GM21717 (cell line): ENCODE data around the gene DBR1.

Experiments used
- ATAC-seq: cut with Tn5 transposase; IDR thresholded peaks from one replicate; pipeline ENCODE4 v1.9.1; 2021; ENCODE audit warnings: mild to moderate bottlenecking, moderate library complexity; ENCODE audit not compliant: unreplicated experiment

Gene DBR1

DNA sequence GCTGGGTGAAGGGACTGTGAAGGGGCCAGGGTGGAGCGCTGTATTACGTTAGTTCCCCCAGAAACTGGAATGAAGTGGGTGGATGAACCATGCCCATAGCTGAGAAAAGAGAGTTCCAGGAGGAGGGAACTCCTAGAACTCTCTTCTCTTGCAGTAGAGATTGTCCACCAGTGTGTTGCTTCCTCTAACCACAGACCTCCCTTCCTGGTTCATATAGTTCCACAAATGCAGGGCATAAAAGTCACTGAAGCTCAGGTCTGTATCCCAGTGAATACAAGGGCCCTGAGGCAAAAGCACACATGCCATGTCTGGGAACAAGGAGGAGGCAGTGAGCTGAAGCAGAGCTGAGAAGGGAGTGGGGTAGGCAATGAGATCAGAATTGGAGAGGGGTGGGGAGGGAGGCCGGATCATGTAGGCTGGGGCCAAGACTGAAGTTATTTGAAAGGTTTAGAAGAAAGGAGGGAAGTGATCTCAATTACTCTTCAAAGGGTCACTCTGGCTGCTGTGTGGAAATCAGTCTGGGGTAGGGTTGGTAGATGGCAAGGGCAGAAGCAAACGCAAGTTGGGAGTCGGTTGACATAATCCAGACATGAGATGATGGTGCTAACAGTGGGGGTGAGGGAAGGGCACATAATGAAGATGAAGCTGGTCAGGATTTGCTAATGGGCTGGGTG is 49.0 kb downstream of the DBR1 start:
- no peak for ATAC-seq

DNA sequence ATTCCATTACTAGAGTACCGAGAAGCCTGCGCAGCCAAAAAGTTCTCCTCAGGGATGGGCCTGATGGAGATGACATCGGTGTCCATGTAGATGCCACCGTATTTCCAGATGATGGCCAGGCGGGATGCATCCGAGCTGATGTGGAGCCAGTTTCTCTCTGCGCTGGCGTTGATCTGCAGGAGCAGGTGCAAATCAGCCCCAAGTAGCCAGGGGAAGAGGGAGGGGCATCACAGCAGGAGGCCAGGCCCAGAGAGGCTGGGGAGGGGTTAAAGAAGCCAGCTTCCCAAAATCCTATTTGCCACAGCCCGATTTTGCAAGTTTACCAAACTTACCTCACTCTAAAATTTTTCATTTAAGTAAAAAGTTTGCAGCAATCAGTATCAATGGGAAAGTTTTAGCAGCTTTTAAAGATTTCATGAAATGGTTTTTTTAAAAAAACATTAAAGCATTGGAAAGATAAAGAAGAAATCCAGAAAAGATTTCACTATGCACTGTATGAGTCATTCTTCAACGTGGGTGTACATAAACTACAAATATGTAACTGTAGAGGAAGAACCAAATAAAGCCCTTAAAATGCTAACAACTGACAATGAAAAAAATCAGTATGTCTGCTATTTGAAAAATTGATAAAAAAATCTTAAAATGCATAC is 49.9 kb downstream of the DBR1 start:
- ATAC-seq: no peak

DNA sequence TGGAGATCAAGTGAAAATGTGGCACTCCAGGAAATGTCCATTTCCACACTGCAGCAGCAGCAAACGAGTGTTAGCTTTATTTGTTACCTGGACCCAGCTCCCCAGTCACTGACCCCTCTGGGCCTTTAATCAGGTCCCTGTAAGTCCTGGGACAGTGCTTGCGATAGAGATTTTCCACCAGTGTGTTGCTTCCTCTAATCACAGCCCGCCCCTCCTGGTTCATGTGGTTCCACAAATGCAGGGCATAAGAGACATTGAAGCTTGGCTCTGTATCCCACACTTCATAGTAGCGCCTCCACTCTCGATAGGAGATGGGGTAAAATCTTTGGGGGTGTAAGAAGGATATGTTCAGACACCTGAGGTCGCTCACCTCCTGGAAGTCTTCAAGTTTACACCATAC is 50.5 kb downstream of the DBR1 start:
- no peak for ATAC-seq

DNA sequence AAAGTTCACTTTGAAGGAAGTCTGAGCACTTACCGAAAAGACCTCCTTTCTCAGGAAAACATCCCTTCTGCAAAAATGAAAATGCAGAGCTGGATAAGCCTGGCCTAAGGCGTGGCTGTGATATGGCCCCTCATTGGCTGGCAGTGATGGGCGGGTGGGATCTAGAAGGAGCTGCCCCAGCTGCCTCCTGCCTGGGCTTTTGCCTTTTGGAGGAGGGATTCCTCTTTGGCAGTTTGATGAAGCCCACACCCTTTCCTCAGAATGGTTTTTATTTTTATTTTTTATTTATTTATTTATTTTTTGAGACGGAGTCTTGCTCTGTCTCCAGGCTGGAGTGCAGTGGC is 55.3 kb downstream of the DBR1 start:
- no peak for ATAC-seq

DNA sequence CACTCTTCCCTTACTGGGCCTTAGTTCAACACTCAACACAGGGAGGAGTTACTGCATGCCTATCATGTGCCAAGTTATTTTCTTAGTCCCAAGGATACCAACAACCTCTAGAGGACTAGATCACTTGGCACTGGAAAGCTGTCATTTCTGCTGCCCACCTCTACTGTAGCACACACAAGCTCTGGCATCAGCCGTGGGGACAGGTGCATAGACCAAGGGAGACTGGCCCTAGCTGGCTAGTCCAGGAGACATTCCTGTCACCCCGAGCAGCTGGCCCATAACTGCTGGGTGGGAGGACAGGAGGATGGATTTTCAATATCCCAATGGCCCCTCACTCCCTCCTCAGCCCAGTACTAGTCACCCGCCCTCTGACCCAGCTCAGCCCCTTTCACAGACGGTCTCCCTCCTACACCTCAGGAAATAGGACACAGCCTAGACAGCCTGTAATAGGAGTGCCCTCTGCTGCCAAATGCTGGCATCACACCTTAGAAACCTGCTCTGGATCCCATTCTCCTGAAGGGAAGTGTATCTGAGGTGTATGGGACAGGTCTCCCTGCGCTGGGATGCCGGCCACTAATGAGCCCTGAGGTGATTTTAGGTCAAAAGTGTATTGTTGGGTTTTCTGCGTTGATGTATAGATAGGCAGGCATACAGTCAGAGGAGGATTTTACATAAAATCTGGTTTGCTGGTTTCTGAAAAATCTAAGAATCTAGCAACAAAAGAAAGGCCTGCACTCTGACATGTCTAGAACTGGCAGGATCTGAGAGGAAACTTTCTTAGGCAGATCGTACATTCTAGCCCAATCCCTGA is 55.9 kb downstream of the DBR1 start:
- peak; percentile 82 for ATAC-seq

DNA sequence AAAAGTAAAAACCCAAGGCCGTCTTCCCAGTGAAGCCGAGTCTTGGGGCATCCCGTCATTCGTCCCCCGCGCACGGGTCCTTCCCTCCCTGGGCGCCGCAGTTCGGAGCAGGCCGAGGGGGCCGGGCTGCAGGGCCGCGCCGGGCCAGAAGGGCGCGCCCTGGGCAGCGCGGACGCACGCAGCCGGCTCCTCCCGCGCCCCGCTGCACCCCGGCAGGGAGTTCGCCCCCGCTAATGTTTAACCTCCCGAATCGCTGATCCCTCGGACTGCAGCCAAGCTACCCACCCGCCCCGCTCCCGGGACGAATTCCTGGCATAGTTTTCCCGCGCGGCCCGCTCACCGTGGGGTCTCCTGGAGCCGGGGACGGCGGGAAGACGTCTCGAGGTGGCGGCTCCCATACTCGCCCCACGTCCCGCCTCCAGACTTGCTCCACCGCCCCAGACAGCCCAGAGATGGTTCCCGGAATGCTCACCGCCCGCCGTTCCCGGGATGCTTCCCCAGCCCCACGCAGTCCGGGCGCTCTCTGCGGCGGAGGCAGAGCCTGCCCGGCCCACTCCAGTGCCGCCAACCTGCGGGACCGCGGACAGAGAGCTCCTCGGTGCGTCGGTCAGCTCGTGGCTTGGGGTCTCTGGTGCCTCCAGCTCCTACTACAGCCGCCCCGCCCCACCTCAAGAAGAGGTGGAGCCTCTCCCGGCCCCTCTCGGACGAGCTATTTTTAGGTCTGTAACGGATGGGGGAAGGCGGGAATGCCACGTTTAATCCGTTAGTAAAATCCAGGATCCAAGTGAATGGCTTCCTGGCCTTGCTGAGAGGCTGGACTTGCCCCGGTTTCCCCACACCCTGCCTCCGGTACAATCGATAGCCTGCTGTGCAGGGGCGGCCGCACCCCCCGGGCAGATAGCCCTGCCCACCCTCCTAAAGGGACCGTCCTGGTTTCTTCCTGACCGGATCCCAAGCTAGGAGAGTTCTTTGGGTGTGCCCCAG is 59.4 kb downstream of the DBR1 start, which contains the start of gene DZIP1L:
DZIP1L (minus strand) TSS at position 621 of the 984 bp plus-strand sequence. CDS start 11,637 bp downstream, outside the sequence.
- peak; percentile 57 for ATAC-seq

DNA sequence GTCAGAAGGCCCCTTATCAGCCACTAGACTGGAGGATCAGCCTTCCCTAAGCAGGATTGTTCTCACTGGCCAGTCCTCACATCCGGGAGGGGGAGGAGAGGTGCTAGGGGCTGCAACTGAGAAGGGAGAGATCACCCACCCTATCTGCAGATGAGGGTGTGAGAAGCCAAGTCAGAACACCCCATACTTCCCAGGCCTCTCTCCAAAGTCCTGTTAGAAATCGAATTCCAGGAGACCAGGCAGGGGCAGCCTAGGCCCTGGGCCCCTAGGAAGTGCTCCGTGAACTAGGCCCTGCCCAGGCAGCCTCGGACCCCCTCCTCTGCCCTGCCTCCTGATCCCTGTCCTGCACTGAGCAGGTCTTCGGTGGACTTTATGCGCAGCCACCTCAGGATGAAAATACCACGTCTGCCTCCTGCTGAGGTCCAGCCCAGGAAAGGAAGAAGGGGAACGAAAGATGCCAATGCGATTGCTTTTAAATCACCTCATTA is 60.2 kb downstream of the DBR1 start:
- ATAC-seq: no peak

DNA sequence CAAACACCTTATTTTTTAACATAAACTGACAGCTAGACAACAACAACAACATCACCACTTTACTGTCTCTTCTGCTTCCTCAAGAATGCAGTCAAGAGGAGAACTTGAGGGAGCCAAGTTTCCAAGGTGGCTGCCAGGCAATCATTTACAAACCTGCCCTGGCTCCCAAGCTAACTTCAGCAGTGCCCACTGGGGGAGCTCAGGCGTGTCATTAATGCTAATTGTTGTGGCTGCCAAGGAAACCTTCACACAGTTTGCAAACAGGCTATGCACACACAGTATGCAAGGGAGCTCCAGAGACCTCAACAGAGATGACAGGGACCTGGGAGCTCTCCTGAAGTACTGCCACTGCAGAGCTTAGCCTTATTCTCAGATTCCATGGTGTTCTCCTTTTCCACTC is 61.4 kb downstream of the DBR1 start:
- no peak for ATAC-seq

DNA sequence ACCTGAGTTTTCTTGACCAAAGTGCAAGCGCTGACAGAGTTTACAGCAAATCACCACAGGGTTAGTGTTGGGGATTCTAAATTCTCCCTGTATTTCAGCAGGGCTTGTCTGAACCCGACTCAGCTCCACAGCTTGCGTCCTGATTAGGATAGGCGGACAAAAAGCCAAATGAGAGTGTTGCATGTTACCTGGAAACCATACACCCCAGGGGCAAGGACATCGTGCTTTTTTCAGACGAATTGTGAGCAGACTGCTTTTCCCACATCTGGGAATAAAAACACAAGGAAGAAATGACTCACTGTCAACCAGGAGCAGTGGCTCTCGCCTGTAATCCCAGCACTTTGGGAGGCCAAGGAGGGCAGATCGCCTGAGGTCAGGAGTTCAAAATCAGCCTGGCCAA is 62.4 kb downstream of the DBR1 start:
- ATAC-seq: no peak
